Measurements from ENCODE around the gene APIP.

The APIP gene

GRCh38 chr11:34924714-34925113 is 8.5 kb upstream of the APIP start:
- no peak overlapping the region for H4K91ac ChIP-seq (ENCODE audit: low read depth, low read length)
- H4K8ac ChIP-seq (ENCODE audit: low read depth, low read length): no peak overlapping the region
- no peaks in the 10 kb centered on the region for H3K9me3 ChIP-seq (ENCODE audit: insufficient read depth, low read depth, low read length)
- H3K36me3 ChIP-seq (ENCODE audit: control insufficient read depth in 1 of 2, insufficient read depth in 2 of 2, low read length in 2 of 2): no peaks in the 10 kb centered on the region
- H2BK12ac ChIP-seq (ENCODE audit: low read length): no peak overlapping the region
- no peak overlapping the region for H2AFZ ChIP-seq (ENCODE audit: insufficient read depth, low read length, poor library complexity)
- H2BK120ac ChIP-seq (ENCODE audit: insufficient read depth, low read length, poor library complexity): no peak overlapping the region
- H3K4me2 ChIP-seq (ENCODE audit: low read length): no peak overlapping the region
- no peaks in the 10 kb centered on the region for H3K4me1 ChIP-seq (ENCODE audit: control insufficient read depth in 1 of 2, insufficient read depth in 2 of 2, low read length in 2 of 2)
- no CpG with 5 or more reads among the region's 3 CpGs for WGBS (ENCODE audit: extremely low coverage, insufficient coverage, insufficient read length)
- no peak for DNase-seq
- H3K4ac ChIP-seq (ENCODE audit: low read depth, low read length): no peak overlapping the region
- H3K4me3 ChIP-seq (ENCODE audit: low read depth, low read length): no peak overlapping the region
- no peaks in the 10 kb centered on the region for H3K79me2 ChIP-seq (ENCODE audit: control insufficient read depth, insufficient read depth, low read length, poor library complexity)
- no peak overlapping the region for H2AK5ac ChIP-seq (ENCODE audit: low read length)
- H4K12ac ChIP-seq (ENCODE audit: low read depth, low read length): no peak overlapping the region
- no peak overlapping the region for H2BK5ac ChIP-seq (ENCODE audit: low read depth, low read length, poor library complexity)
- no peak overlapping the region for H3K27ac ChIP-seq (ENCODE audit: low read depth, low read length)
- H3K18ac ChIP-seq (ENCODE audit: low read length): no peak overlapping the region
- no peak overlapping the region for H3K14ac ChIP-seq (ENCODE audit: low read length)
- H3K9ac ChIP-seq (ENCODE audit: low read length): no peak overlapping the region
- no peaks in the 10 kb centered on the region for H3K79me1 ChIP-seq (ENCODE audit: low read length)
- H3K27me3 ChIP-seq (ENCODE audit: insufficient read depth, low read length): no peaks in the 10 kb centered on the region
- no peak overlapping the region for H3K23ac ChIP-seq (ENCODE audit: low read length)

- no peak overlapping the region for H4K8ac ChIP-seq (ENCODE audit: low read depth, low read length)
- no peak for DNase-seq
- no peaks in the 10 kb centered on the region for H3K36me3 ChIP-seq (ENCODE audit: control insufficient read depth in 1 of 2, insufficient read depth in 2 of 2, low read length in 2 of 2)
- no peak overlapping the region for H3K27ac ChIP-seq (ENCODE audit: low read depth, low read length)
- no peak overlapping the region for H2AFZ ChIP-seq (ENCODE audit: insufficient read depth, low read length, poor library complexity)
- H2BK12ac ChIP-seq (ENCODE audit: low read length): no peak overlapping the region
- H3K4me1 ChIP-seq (ENCODE audit: control insufficient read depth in 1 of 2, insufficient read depth in 2 of 2, low read length in 2 of 2): no peaks in the 10 kb centered on the region
- no CpG with 5 or more reads among the region's 4 CpGs for WGBS (ENCODE audit: extremely low coverage, insufficient coverage, insufficient read length)
- H3K23ac ChIP-seq (ENCODE audit: low read length): no peak overlapping the region
- H4K91ac ChIP-seq (ENCODE audit: low read depth, low read length): no peak overlapping the region
- no peak overlapping the region for H3K4me3 ChIP-seq (ENCODE audit: low read depth, low read length)
- H3K14ac ChIP-seq (ENCODE audit: low read length): no peak overlapping the region
- H2AK5ac ChIP-seq (ENCODE audit: low read length): no peak overlapping the region
- no peak overlapping the region for H2BK5ac ChIP-seq (ENCODE audit: low read depth, low read length, poor library complexity)
- no peak overlapping the region for H3K9ac ChIP-seq (ENCODE audit: low read length)
- no peak overlapping the region for H4K12ac ChIP-seq (ENCODE audit: low read depth, low read length)
- no peaks in the 10 kb centered on the region for H3K9me3 ChIP-seq (ENCODE audit: insufficient read depth, low read depth, low read length)
- H3K79me2 ChIP-seq (ENCODE audit: control insufficient read depth, insufficient read depth, low read length, poor library complexity): peaks cover 3% of the 10 kb centered on the region
- peaks cover 5% of the 10 kb centered on the region for H3K79me1 ChIP-seq (ENCODE audit: low read length)
- no peak overlapping the region for H3K4ac ChIP-seq (ENCODE audit: low read depth, low read length)
- no peak overlapping the region for H3K18ac ChIP-seq (ENCODE audit: low read length)
- no peak overlapping the region for H3K4me2 ChIP-seq (ENCODE audit: low read length)
- no peaks in the 10 kb centered on the region for H3K27me3 ChIP-seq (ENCODE audit: insufficient read depth, low read length)
- H2BK120ac ChIP-seq (ENCODE audit: insufficient read depth, low read length, poor library complexity): no peak overlapping the region
Measured at GRCh38 chr11:34921156-34921555, 5.0 kb upstream of the APIP start.

- Histone ChIP-seq H3K4me2 (ENCODE audit: low read length) (peak overlapping the region; percentile 98), H4K8ac (ENCODE audit: low read depth, low read length) (peak overlapping the region; percentile 89), H2BK5ac (ENCODE audit: low read depth, low read length, poor library complexity) (peak overlapping the region; percentile 60), H3K79me2 (ENCODE audit: control insufficient read depth, insufficient read depth, low read length, poor library complexity) (peaks cover 7% of the 10 kb centered on the region), H3K14ac (ENCODE audit: low read length) (peak overlapping the region; percentile 80), H3K27ac (ENCODE audit: low read depth, low read length) (no peak overlapping the region), H2BK12ac (ENCODE audit: low read length) (no peak overlapping the region), H3K23ac (ENCODE audit: low read length) (no peak overlapping the region), H3K9me3 (ENCODE audit: insufficient read depth, low read depth, low read length) (no peaks in the 10 kb centered on the region), H3K36me3 (ENCODE audit: control insufficient read depth in 1 of 2, insufficient read depth in 2 of 2, low read length in 2 of 2) (peaks cover 0 to 3% of the 10 kb centered on the region in 2 experiments), H2BK120ac (ENCODE audit: insufficient read depth, low read length, poor library complexity) (peak overlapping the region; percentile 9), H4K12ac (ENCODE audit: low read depth, low read length) (peak overlapping the region; percentile 63), H3K4me3 (ENCODE audit: low read depth, low read length) (peak overlapping the region; percentile 98), H3K4me1 (ENCODE audit: control insufficient read depth in 1 of 2, insufficient read depth in 2 of 2, low read length in 2 of 2) (peaks cover 0 to 2% of the 10 kb centered on the region in 2 experiments), H3K18ac (ENCODE audit: low read length) (no peak overlapping the region), H2AFZ (ENCODE audit: insufficient read depth, low read length, poor library complexity) (peak overlapping the region; percentile 84), H3K4ac (ENCODE audit: low read depth, low read length) (peak overlapping the region; percentile 90), H3K9ac (ENCODE audit: low read length) (peak overlapping the region; percentile 99), H2AK5ac (ENCODE audit: low read length) (no peak overlapping the region), H3K27me3 (ENCODE audit: insufficient read depth, low read length) (no peaks in the 10 kb centered on the region), H4K91ac (ENCODE audit: low read depth, low read length) (peak overlapping the region; percentile 67), H3K79me1 (ENCODE audit: low read length) (peaks cover 12% of the 10 kb centered on the region)
- DNase-seq: peak in 1 of 2 donors; percentile 16
- no CpG with 5 or more reads among the region's 23 CpGs for WGBS (ENCODE audit: extremely low coverage, insufficient coverage, insufficient read length)
Measured at GRCh38 chr11:34916843-34917770, 928 bp upstream of the APIP start.

GRCh38 chr11:34915136-34916014 is 804 bp downstream of the APIP start:
- peak overlapping the region; percentile 76 for H3K14ac ChIP-seq (ENCODE audit: low read length)
- H2BK12ac ChIP-seq (ENCODE audit: low read length): no peak overlapping the region
- no peaks in the 10 kb centered on the region for H3K27me3 ChIP-seq (ENCODE audit: insufficient read depth, low read length)
- WGBS (ENCODE audit: extremely low coverage, insufficient coverage, insufficient read length): no CpG with 5 or more reads among the region's 34 CpGs
- H3K27ac ChIP-seq (ENCODE audit: low read depth, low read length): peak overlapping the region; percentile 99
- H3K9ac ChIP-seq (ENCODE audit: low read length): peak overlapping the region; percentile 83
- peak overlapping the region; percentile 91 for H2AFZ ChIP-seq (ENCODE audit: insufficient read depth, low read length, poor library complexity)
- peak overlapping the region; percentile 85 for H4K8ac ChIP-seq (ENCODE audit: low read depth, low read length)
- peak in 1 of 2 donors; percentile 19 for DNase-seq
- peaks cover 7% of the 10 kb centered on the region for H3K79me2 ChIP-seq (ENCODE audit: control insufficient read depth, insufficient read depth, low read length, poor library complexity)
- H2BK5ac ChIP-seq (ENCODE audit: low read depth, low read length, poor library complexity): peak overlapping the region; percentile 95
- H3K18ac ChIP-seq (ENCODE audit: low read length): peak overlapping the region; percentile 44
- peak overlapping the region; percentile 79 for H4K12ac ChIP-seq (ENCODE audit: low read depth, low read length)
- H2AK5ac ChIP-seq (ENCODE audit: low read length): no peak overlapping the region
- peak overlapping the region; percentile 97 for H3K4me3 ChIP-seq (ENCODE audit: low read depth, low read length)
- H2BK120ac ChIP-seq (ENCODE audit: insufficient read depth, low read length, poor library complexity): peak overlapping the region; percentile 76
- H3K4me2 ChIP-seq (ENCODE audit: low read length): peak overlapping the region; percentile 75
- H3K4ac ChIP-seq (ENCODE audit: low read depth, low read length): peak overlapping the region; percentile 88
- H3K23ac ChIP-seq (ENCODE audit: low read length): peak overlapping the region; percentile 55
- H3K9me3 ChIP-seq (ENCODE audit: insufficient read depth, low read depth, low read length): no peaks in the 10 kb centered on the region
- peaks cover 12% of the 10 kb centered on the region for H3K79me1 ChIP-seq (ENCODE audit: low read length)
- peaks cover 0 to 2% of the 10 kb centered on the region in 2 experiments for H3K4me1 ChIP-seq (ENCODE audit: control insufficient read depth in 1 of 2, insufficient read depth in 2 of 2, low read length in 2 of 2)
- peaks cover 0 to 3% of the 10 kb centered on the region in 2 experiments for H3K36me3 ChIP-seq (ENCODE audit: control insufficient read depth in 1 of 2, insufficient read depth in 2 of 2, low read length in 2 of 2)
- H4K91ac ChIP-seq (ENCODE audit: low read depth, low read length): peak overlapping the region; percentile 91
